KBM-7 (cell line): ENCODE results near the gene BACH2.

Source experiments
- DNase-seq: peaks from one replicate; pipeline ENCODE4 v3.0.0-alpha.2; 2015
- in situ Hi-C: fragments of 300-500 bp; cut with MboI; formaldehyde crosslinking; loops from 2 replicates; pipeline ENCODE4 v1.14.3; 2020; ENCODE audit warnings: low sequenced_read_pairs, low pct_unique_long_range_greater_than_20kb, mixed read lengths

BACH2 gene

GRCh38 chr6:89951574-89952104 is 345.0 kb downstream of the BACH2 start:
- DNase-seq, result no peak
- in situ Hi-C loops, result no loop called here

- DNase-seq, result peak; percentile 2
- in situ Hi-C loops, result no loop called here
Observed at GRCh38 chr6:89950879-89951391, 345.7 kb downstream of the BACH2 start.

DNA sequence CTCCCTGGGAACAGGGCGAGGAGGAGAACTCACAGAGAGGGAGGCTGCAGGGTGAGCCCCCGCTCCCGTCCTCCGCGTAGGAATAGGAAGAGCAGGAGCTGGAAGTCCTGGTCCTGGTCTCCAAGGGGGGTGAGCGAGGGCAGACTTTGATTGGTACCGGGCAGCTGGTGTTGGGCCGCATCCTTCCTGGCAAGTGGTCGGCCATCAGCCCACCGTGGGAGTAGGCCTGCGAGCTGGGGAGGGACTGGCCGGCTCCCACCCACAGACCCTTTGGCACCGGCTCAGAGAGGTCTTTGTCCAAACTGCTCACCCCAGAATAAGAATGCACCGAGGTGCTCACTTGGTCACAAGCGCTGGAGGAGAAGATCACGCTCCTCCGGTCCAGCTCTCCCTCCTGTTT is 346.2 kb downstream of the BACH2 start:
- in situ Hi-C loops, result no loop called here
- no peak for DNase-seq

DNA sequence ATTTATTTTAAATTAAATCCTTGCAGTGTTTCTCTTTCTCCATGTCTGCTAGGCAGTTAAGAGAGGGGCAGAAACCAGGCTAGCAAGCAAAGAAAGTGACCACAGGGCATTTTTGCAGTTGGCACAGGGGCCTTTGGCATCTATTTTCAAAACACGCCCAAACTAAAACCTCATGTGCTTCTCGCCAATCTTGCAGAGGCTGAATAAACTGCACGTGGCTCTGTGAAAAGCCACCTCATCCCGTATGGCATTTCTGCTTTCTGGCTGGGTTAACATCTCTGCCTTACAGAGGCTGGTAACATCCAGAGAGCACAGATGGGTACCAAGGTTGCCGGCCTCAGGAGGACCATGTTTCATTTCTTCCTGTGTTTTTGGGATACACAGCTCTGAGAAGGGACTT is 347.8 kb downstream of the BACH2 start:
- DNase-seq, result no peak
- in situ Hi-C loops, result loop anchor here (10.0 kb wide), 1 partner anchor 526 kb away; no protein-coding TSS in a partner anchor

DNA sequence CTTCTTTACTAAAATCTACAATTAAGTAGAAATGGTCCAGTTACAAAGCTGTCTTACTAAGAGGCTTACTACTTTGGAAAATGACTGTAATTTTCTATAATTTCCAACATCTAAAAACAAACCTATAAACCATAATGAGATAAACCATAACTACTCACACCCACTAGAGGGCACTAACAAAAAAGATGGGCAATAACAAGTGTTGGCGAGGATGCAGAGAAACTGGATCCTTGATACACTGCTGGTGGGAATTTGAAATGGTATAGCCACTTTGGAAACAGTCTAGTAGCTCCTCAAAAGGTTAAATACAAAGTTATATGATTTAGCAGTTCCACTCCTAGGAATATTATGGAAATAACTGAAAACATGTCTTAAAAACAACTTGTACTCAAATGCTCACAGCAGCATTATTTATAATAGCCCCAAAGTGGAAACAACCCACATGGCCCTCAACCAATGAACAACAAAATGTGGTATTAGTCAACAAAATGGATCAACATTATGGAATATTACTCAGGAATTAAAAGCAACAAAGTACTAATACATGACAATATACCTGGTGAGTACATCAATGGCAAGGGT is 351.7 kb downstream of the BACH2 start:
- in situ Hi-C loops, result loop anchor here (10.0 kb wide), 1 partner anchor 530 kb away; no protein-coding TSS in a partner anchor
- peak; percentile 55 for DNase-seq

DNA sequence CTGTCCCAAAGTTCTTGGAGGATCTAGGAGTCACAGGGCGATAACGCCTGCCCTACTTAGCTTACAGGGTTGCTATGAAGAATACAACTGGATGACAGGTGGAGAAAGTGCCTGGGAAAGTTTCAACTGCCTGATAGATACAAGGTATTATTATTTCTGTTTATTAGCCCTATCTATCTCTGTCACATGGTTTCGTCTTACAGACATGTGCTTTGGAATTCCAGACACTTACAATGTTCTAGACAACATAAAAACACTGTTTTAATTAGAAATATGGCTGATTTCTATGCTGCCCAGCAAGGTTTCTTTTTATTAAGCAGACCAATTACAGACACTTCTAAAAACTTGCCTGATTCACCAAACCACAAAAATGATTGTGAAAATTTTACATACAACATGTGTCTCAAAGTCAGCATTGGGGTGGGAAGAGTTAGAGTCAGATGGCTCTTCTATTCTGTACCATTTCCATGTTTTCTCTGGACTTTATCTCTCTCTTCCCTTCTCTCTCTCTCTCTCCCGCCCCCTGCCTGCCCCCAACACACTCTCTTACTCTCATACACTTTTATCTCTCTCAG is 352.4 kb downstream of the BACH2 start:
- DNase-seq, result no peak
- in situ Hi-C loops, result loop anchor here (10.0 kb wide), 1 partner anchor 531 kb away; no protein-coding TSS in a partner anchor

GRCh38 chr6:89942601-89943000 is 354.0 kb downstream of the BACH2 start:
- DNase-seq, result no peak
- in situ Hi-C loops, result loop anchor here (10.0 kb wide), 1 partner anchor 532 kb away; no protein-coding TSS in a partner anchor

- in situ Hi-C loops, result loop anchor here (10.0 kb wide), 1 partner anchor 533 kb away; no protein-coding TSS in a partner anchor
- DNase-seq, result no peak
Observed at GRCh38 chr6:89941763-89942497, 354.7 kb downstream of the BACH2 start.

GRCh38 chr6:89941031-89941762 is 355.4 kb downstream of the BACH2 start:
- no peak for DNase-seq
- in situ Hi-C loops, result loop anchor here (10.0 kb wide), 1 partner anchor 534 kb away; no protein-coding TSS in a partner anchor

DNA sequence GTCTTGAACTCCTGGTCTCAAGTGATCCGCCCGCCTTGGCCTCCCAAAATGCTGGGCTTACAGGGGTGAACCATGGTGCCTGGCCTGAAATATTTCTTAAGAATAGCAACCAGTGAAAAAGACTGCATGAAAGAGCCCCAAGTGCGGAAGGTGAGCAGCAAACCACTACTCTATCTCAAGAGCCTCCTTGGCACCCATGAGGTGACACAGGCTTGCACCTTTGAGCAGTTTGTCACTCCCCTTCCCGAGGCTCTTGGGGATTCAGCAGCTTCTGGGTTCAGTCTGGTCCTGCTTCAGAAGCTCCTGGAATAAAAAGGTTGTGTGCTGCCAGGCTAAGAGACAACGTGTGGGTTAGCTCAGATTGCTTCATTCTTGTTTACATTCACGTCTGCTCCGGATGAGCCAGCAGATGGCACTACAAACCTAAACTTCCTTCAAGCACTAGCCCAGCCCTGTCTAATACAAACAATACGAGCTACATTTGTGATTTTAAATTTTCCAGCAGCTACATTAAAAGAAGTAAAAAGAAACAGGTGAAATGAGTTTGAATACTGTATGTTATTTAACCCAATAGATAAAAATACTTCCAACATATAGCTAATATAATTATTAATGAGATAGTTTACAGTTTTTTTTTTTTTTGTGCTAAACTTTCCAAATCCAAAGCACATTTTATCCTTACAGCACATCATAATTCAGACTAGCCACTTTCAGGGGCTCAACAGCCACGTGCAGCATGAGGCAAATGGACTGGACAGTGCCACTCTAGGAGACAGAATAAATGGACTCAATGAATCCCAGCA is 356.2 kb downstream of the BACH2 start:
- in situ Hi-C loops, result loop anchor here (10.0 kb wide), 1 partner anchor 534 kb away; no protein-coding TSS in a partner anchor
- DNase-seq, result peak; percentile 76

DNA sequence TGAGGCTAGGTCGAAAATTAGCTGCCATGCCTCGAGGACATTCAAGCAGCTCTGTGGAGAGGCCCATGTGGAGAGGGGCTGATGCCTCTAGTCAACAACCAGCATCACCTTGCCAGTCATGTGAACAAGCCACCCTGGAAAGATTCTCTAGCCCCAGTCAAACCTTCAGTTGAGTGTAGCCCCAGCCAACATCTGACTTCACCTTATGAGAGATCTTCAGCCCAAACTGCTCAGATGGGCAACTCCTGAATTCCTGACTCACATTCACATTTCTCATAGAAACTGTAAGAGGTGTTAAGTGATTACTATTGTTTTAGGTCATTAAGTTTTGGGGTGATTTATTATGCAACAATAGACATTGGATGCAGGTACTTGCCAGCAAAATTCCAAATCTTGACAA is 357.5 kb downstream of the BACH2 start:
- DNase-seq, result no peak
- in situ Hi-C loops, result no loop called here

GRCh38 chr6:89938014-89938413 is 358.6 kb downstream of the BACH2 start:
- DNase-seq, result no peak
- in situ Hi-C loops, result no loop called here

DNA sequence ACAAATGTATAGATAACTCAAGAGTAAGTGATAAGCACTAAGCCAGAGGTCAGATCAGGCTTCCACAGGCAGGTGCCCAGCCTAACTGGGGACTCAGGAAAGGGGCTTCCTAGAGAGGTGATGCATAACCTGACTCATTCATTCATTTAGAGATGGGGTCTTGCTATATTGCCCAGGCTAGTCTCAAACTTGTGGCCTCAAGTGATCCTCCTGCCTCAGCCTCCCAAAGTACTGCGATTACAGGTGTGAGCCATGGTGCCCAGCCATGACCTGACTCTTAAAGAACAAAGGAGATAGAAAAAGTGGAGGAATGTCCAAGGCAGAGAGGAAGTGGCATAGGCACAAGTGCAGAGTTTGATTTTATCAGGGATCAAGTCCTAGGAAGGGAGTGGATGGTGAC is 360.5 kb downstream of the BACH2 start:
- DNase-seq, result no peak
- in situ Hi-C loops, result no loop called here

DNA sequence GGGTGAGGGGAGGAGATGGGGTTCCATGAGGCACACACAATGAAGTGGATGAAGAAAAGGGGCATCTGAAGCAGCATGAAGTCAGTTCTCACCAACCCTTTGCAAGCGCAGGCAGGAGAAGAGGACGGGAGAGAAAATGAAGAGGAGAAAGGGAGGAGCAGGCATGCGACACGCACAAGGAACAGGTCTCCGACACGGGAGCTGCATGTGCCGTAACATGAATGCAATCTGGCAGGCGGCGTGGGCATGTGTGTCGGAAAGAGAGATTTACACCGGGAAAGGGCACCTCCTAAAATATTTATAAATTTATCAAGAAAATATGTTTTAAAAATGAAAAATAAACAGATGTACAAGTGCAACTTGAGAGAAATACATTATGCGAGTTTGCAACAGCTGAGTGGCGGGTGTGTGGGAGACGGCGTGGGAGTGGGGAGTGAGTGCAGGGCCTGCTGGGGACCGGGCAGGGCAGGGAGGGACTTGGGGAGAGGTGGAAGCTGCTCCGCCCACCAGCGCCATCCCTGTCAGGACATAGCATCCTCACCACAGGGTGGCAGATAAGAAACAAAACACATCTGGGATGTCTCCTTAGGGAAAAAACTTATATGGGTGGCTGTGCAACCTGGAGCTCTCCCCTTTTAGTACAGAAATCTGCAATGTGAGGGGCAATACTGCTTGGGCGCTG is 361.8 kb downstream of the BACH2 start:
- in situ Hi-C loops, result no loop called here
- DNase-seq, result no peak

DNA sequence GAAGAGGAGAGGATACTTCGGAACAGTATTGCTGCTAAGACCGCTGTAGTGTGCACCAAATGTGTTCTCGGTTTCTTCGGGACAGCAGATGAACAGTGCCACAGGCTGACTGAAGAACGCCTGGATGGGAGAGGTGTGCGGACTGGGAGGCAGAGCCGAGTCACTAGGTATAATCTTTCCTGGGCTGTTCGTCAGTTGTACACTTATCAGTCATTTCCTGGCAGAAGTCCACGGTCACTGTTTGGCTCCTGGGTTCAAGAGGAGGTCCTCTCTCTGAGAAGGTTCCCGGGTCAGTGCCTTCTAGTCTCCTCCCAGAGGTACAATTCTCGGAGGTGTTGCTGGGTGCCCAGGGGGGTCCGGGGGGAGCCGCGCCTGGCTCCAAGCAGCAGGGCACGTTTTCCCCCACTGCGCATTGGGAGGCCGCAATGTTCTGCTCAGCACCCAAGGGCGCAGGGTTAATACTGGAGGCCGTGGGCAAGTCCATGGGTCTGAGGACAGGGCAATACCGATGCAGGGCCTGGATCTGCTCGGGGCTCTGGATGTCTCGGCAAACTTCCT is 364.3 kb downstream of the BACH2 start:
- in situ Hi-C loops, result no loop called here
- DNase-seq, result no peak

DNA sequence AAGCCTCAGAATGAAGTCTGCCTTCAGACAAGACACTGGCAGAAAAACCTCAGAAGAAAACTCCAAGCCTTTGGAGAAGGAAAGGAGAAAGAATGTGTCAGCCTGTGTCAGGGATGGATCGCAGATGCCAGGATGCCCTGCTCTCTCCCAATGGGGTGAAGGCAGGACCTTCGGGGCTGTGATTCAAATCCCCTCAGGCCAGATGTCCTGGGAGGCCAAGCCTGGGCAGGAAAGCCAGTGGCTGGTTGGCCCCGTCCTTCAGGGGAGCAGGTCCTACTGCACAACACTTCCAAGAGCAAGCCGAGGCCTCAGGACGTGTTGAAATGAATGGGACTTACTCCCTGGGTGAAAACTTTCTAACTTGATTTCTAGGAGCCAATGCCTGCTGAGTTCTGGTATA is 365.9 kb downstream of the BACH2 start:
- in situ Hi-C loops, result no loop called here

GRCh38 chr6:89928604-89929003 is 368.0 kb downstream of the BACH2 start:
- in situ Hi-C loops, result no loop called here
- DNase-seq, result no peak

More for the DNA sequence above, 365.9 kb downstream of the BACH2 start:
- DNase-seq, result no peak
